HepG2 (cell line): ENCODE data around the gene OVOL3. TPM values are rescaled to one million over a fixed set of nuclear protein-coding genes. Genes with fewer than 3 reads are reported as not detected.

Experiments
- ADNP ChIP-seq: sonication (generic); formaldehyde crosslinking; IDR thresholded peaks from 2 replicates; pipeline ENCODE4 v1.4.0; 2020; ENCODE audit warnings: missing genetic modification reagents
- DR1 ChIP-seq: sonication (generic); formaldehyde crosslinking; IDR thresholded peaks from 2 replicates; pipeline ENCODE4 v1.8.0; 2021; ENCODE audit warnings: mild to moderate bottlenecking, missing genetic modification reagents, inconsistent platforms
- GLI4 ChIP-seq: sonication (generic); formaldehyde crosslinking; IDR thresholded peaks from 2 replicates; pipeline ENCODE4 v1.5.1; 2020; ENCODE audit warnings: missing genetic modification reagents, mild to moderate bottlenecking, moderate library complexity, borderline replicate concordance
- GPN1 ChIP-seq: sonication (generic); formaldehyde crosslinking; IDR thresholded peaks from 2 replicates; pipeline ENCODE4 v1.5.1; 2020; ENCODE audit warnings: missing genetic modification reagents, borderline replicate concordance
- KDM2A ChIP-seq: sonication (generic); formaldehyde crosslinking; IDR thresholded peaks from 2 replicates; pipeline ENCODE4 v1.4.0; 2020; ENCODE audit warnings: low read depth, missing genetic modification reagents, borderline replicate concordance
- LCORL ChIP-seq, 2 experiments: fragments of 450-650 bp in 1 of 2; sonication (generic) in 1 of 2; formaldehyde crosslinking in 1 of 2; IDR thresholded peaks; 2 replicates each; pipeline versions ENCODE4 v1.5.0 to v1.6.1; 2017 to 2020; ENCODE audit warnings: antibody characterized with exemption in 1 of 2, missing genetic modification reagents in 1 of 2
- MAX ChIP-seq: IDR thresholded peaks from 2 replicates; pipeline ENCODE4 v1.6.1; 2012; ENCODE audit warnings: inconsistent platforms
- MAZ ChIP-seq, 2 experiments: sonication (generic) in 1 of 2; formaldehyde crosslinking in 1 of 2; IDR thresholded peaks; 2 replicates each; pipeline versions ENCODE4 v1.5.0 to v1.6.1; 2012 to 2020; ENCODE audit warnings: low read depth in 2 of 2, mild to moderate bottlenecking in 2 of 2, borderline replicate concordance in 1 of 2, improper control_type of control experiment in 1 of 2, low read length in 1 of 2, missing genetic modification reagents in 1 of 2, moderate library complexity in 1 of 2
- MYC ChIP-seq: sonication (generic); formaldehyde crosslinking; IDR thresholded peaks from 2 replicates; pipeline ENCODE4 v1.9.0; 2021; ENCODE audit warnings: missing genetic modification reagents, borderline replicate concordance
- RELA ChIP-seq: sonication (generic); formaldehyde crosslinking; IDR thresholded peaks from 2 replicates; pipeline ENCODE4 v1.4.0; 2020; ENCODE audit warnings: missing genetic modification reagents
- SAP130 ChIP-seq: IDR thresholded peaks from 2 replicates; pipeline ENCODE4 v1.6.1; 2016; ENCODE audit warnings: low read depth
- SETDB1 ChIP-seq: sonication (generic); formaldehyde crosslinking; IDR thresholded peaks from 2 replicates; pipeline ENCODE4 v1.5.1; 2020; ENCODE audit warnings: missing genetic modification reagents, mild to moderate bottlenecking, borderline replicate concordance
- YEATS4 ChIP-seq: sonication (generic); formaldehyde crosslinking; IDR thresholded peaks from 2 replicates; pipeline ENCODE4 v1.4.0; 2020; ENCODE audit warnings: missing genetic modification reagents, borderline replicate concordance
- ZNF10 ChIP-seq: sonication (generic); formaldehyde crosslinking; IDR thresholded peaks from 2 replicates; pipeline ENCODE4 v1.4.0; 2020; ENCODE audit warnings: mild to moderate bottlenecking, low read depth, missing genetic modification reagents, borderline replicate concordance
- ZNF12 ChIP-seq: sonication (generic); formaldehyde crosslinking; IDR thresholded peaks from 2 replicates; pipeline ENCODE4 v1.5.0; 2020; ENCODE audit warnings: missing genetic modification reagents
- ZNF264 ChIP-seq: sonication (generic); formaldehyde crosslinking; IDR thresholded peaks from 2 replicates; pipeline ENCODE4 v1.4.0; 2020; ENCODE audit warnings: missing genetic modification reagents
- ZNF317 ChIP-seq: sonication (generic); formaldehyde crosslinking; IDR thresholded peaks from 2 replicates; pipeline ENCODE4 v1.5.0; 2020; ENCODE audit warnings: mild to moderate bottlenecking, missing genetic modification reagents
- ZNF570 ChIP-seq: sonication (generic); formaldehyde crosslinking; IDR thresholded peaks from 2 replicates; pipeline ENCODE4 v1.4.0; 2020; ENCODE audit warnings: mild to moderate bottlenecking, missing genetic modification reagents, borderline replicate concordance
- polyA plus RNA-seq, 8 experiments: library from polyadenylated mRNA; depleted of rRNA in 3 of 8; stranded (reverse) in 7 of 8; unstranded in 1 of 8; fragments of >200 nt; fragmentation: Illumina TruSeq in 4 of 8; extraction: Trizol in 4 of 8; gene quantifications; 2 replicates each; pipeline versions ENCODE4 v1.2.1 to v1.2.3, GENCODE V29; 2011 to 2016; ENCODE audit warnings: low read depth in 4 of 8, missing spikeins in 1 of 8, mixed read lengths in 1 of 8; ENCODE audit not compliant: insufficient read depth in 1 of 8
- total RNA-seq, 5 experiments: library from RNA; depleted of rRNA; stranded (reverse); fragments of >200 nt; fragmentation: Illumina TruSeq; extraction: Trizol; gene quantifications; 2 replicates each; pipeline ENCODE4 v1.2.3, GENCODE V29; 2016; ENCODE audit warnings: low read depth in 1 of 5
- TF ChIP-seq, protein P1 (sequence below): sonication (generic); formaldehyde crosslinking; IDR thresholded peaks from 2 replicates; pipeline ENCODE4 v1.4.0; 2020; ENCODE audit warnings: mild to moderate bottlenecking, missing genetic modification reagents
- TF ChIP-seq, protein P2 (sequence below): sonication (generic); formaldehyde crosslinking; IDR thresholded peaks from 2 replicates; pipeline ENCODE4 v1.5.1; 2020; ENCODE audit warnings: mild to moderate bottlenecking, moderate library complexity, missing genetic modification reagents
- TF ChIP-seq, protein P3 (sequence below): sonication (generic); formaldehyde crosslinking; IDR thresholded peaks from 2 replicates; pipeline ENCODE4 v1.4.0; 2020; ENCODE audit warnings: missing genetic modification reagents, borderline replicate concordance
- TF ChIP-seq, protein P4 (sequence below): sonication (generic); formaldehyde crosslinking; IDR thresholded peaks from 2 replicates; pipeline ENCODE4 v1.8.0; 2022; ENCODE audit warnings: mild to moderate bottlenecking, missing genetic modification reagents, moderate library complexity

OVOL3 gene
- total and polyA plus RNA-seq, 2 of the 13 experiments (the other 11 are each of a cell fraction or from before 2014, with no cell fraction given) = not detected

- TF ChIP-seq ZNF317 (CRISPR knock-in tag) = peak; percentile 83; the same call in 1 of the 2 replicates
- no peak for TF ChIP-seq LCORL (IDR thresholded peaks at IDR 0.05)
- TF ChIP-seq LCORL (CRISPR knock-in tag; IDR thresholded peaks at IDR 0.05) = no peak
- no peak for TF ChIP-seq ZNF570 (CRISPR knock-in tag)
- TF ChIP-seq SAP130 (CRISPR knock-in tag) = peak; percentile 97
- peak; percentile 70; the same call in 1 of the 2 replicates for TF ChIP-seq ZNF12 (CRISPR knock-in tag)
- TF ChIP-seq YEATS4 (CRISPR knock-in tag) = peak; percentile 99
- TF ChIP-seq ADNP (CRISPR knock-in tag) = no peak
- TF ChIP-seq, protein P1, sequence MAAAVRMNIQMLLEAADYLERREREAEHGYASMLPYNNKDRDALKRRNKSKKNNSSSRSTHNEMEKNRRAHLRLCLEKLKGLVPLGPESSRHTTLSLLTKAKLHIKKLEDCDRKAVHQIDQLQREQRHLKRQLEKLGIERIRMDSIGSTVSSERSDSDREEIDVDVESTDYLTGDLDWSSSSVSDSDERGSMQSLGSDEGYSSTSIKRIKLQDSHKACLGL (CRISPR knock-in tag) = peak; percentile 97
- no peak for TF ChIP-seq RELA
- TF ChIP-seq MYC = peak; percentile 100
- TF ChIP-seq, protein P2, sequence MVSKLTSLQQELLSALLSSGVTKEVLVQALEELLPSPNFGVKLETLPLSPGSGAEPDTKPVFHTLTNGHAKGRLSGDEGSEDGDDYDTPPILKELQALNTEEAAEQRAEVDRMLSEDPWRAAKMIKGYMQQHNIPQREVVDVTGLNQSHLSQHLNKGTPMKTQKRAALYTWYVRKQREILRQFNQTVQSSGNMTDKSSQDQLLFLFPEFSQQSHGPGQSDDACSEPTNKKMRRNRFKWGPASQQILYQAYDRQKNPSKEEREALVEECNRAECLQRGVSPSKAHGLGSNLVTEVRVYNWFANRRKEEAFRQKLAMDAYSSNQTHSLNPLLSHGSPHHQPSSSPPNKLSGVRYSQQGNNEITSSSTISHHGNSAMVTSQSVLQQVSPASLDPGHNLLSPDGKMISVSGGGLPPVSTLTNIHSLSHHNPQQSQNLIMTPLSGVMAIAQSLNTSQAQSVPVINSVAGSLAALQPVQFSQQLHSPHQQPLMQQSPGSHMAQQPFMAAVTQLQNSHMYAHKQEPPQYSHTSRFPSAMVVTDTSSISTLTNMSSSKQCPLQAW = peak; percentile 52; the same call in 1 of the 2 replicates
- no peak for TF ChIP-seq GLI4 (CRISPR knock-in tag)
- TF ChIP-seq, protein P3, sequence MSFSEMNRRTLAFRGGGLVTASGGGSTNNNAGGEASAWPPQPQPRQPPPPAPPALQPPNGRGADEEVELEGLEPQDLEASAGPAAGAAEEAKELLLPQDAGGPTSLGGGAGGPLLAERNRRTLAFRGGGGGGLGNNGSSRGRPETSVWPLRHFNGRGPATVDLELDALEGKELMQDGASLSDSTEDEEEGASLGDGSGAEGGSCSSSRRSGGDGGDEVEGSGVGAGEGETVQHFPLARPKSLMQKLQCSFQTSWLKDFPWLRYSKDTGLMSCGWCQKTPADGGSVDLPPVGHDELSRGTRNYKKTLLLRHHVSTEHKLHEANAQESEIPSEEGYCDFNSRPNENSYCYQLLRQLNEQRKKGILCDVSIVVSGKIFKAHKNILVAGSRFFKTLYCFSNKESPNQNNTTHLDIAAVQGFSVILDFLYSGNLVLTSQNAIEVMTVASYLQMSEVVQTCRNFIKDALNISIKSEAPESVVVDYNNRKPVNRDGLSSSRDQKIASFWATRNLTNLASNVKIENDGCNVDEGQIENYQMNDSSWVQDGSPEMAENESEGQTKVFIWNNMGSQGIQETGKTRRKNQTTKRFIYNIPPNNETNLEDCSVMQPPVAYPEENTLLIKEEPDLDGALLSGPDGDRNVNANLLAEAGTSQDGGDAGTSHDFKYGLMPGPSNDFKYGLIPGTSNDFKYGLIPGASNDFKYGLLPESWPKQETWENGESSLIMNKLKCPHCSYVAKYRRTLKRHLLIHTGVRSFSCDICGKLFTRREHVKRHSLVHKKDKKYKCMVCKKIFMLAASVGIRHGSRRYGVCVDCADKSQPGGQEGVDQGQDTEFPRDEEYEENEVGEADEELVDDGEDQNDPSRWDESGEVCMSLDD (CRISPR knock-in tag) = no peak
- no peak for TF ChIP-seq ZNF10 (CRISPR knock-in tag)
- TF ChIP-seq SETDB1 (CRISPR knock-in tag) = no peak
- peak; percentile 92 for TF ChIP-seq KDM2A
- peak; percentile 47 for TF ChIP-seq DR1 (CRISPR knock-in tag)
- 0 out of 2 replicates have a peak, but pooled peaks have one; percentile 41 for TF ChIP-seq GPN1 (CRISPR knock-in tag)
- TF ChIP-seq MAZ (IDR thresholded peaks at IDR 0.05; ENCODE audit: borderline replicate concordance, low read depth, low read length) = peak; percentile 47; the same call in 1 of the 2 replicates
- peak; percentile 89 for TF ChIP-seq MAZ (CRISPR knock-in tag; IDR thresholded peaks at IDR 0.05; ENCODE audit: low read depth)
- TF ChIP-seq MAX = peak; percentile 100
- TF ChIP-seq, protein P4, sequence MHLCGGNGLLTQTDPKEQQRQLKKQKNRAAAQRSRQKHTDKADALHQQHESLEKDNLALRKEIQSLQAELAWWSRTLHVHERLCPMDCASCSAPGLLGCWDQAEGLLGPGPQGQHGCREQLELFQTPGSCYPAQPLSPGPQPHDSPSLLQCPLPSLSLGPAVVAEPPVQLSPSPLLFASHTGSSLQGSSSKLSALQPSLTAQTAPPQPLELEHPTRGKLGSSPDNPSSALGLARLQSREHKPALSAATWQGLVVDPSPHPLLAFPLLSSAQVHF = peak; percentile 84
- 0 out of 2 replicates have a peak, but pooled peaks have one; percentile 56 for TF ChIP-seq ZNF264
Measured at GRCh38 chr19:36114721-36115452, 3.9 kb downstream of the OVOL3 start, which contains the start of gene POLR2I (continued).
